Parathyroid adenoma (tissue), 2 donors: ENCODE results near the gene CHN1.

ENCODE experiments used
- H2AFZ ChIP-seq: fragments of 300-600 bp; sonication (generic); one replicate; pipeline ENCODE4 v1.7.0; 2017; ENCODE audit warnings: antibody characterized with exemption, mild to moderate bottlenecking
- H3K27ac ChIP-seq: fragments of 300-600 bp; sonication (generic); one replicate; pipeline ENCODE4 v1.7.0; 2017
- H3K27me3 ChIP-seq: fragments of 300-600 bp; sonication (generic); one replicate; pipeline ENCODE4 v1.7.0; 2017; ENCODE audit warnings: low read length; ENCODE audit not compliant: control insufficient read depth, insufficient read depth
- H3K36me3 ChIP-seq: fragments of 300-600 bp; sonication (generic); one replicate; pipeline ENCODE4 v1.7.0; 2017; ENCODE audit warnings: low read length; ENCODE audit not compliant: control insufficient read depth, insufficient read depth
- H3K4me1 ChIP-seq: fragments of 300-600 bp; sonication (generic); one replicate; pipeline ENCODE4 v1.7.0; 2017; ENCODE audit warnings: control low read depth
- H3K4me2 ChIP-seq: fragments of 300-600 bp; sonication (generic); one replicate; pipeline ENCODE4 v1.7.0; 2017; ENCODE audit warnings: low read length
- H3K4me3 ChIP-seq: fragments of 300-600 bp; sonication (generic); one replicate; pipeline ENCODE4 v1.7.0; 2017; ENCODE audit warnings: low read depth, low read length
- H3K79me2 ChIP-seq: fragments of 300-600 bp; sonication (generic); one replicate; pipeline ENCODE4 v1.7.0; 2017; ENCODE audit warnings: control low read depth
- H3K9ac ChIP-seq: fragments of 300-600 bp; sonication (generic); one replicate; pipeline ENCODE4 v1.7.0; 2017; ENCODE audit warnings: mild to moderate bottlenecking
- H3K9me3 ChIP-seq: fragments of 300-600 bp; sonication (generic); one replicate; pipeline ENCODE4 v1.7.0; 2017; ENCODE audit warnings: low read length; ENCODE audit not compliant: control insufficient read depth
- CTCF ChIP-seq: fragments of 300-600 bp; sonication (generic); IDR thresholded peaks from one replicate; pipeline ENCODE4 v1.7.0; 2017; ENCODE audit warnings: antibody characterized with exemption, mild to moderate bottlenecking
- donor health status: primary hyperparathyroidism.

Gene CHN1

DNA sequence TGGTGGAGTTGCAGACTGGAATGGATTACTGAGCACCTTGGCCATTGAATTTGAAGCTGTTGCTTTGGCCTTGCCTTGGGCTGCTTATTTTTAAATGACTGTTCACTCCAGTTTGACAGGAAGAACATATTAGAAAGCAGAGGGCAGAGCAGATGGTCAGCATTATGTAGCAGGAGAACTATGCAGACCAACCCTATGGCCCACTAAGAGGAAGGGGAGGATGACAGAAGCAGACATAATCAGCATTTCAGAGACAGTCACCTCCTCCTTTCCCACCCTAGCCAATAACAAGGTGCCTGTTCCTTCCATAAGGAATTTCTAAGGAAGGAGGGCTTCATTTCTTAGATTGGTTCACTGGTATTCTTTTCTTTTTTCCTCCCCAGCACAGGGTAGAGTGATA, 243.3 kb downstream of the CHN1 start:
- H3K27ac ChIP-seq: no peak overlapping the region
- H3K9me3 ChIP-seq: no peaks in the 10 kb centered on the region
- H3K4me1 ChIP-seq: peaks cover 7% of the 10 kb centered on the region
- H3K4me3 ChIP-seq: no peak overlapping the region
- TF ChIP-seq CTCF: no peak
- peak overlapping the region; percentile 19 for H2AFZ ChIP-seq
- no peaks in the 10 kb centered on the region for H3K27me3 ChIP-seq
- no peaks in the 10 kb centered on the region for H3K79me2 ChIP-seq
- H3K4me2 ChIP-seq: no peak overlapping the region
- H3K36me3 ChIP-seq: no peaks in the 10 kb centered on the region
- H3K9ac ChIP-seq: no peak overlapping the region

DNA sequence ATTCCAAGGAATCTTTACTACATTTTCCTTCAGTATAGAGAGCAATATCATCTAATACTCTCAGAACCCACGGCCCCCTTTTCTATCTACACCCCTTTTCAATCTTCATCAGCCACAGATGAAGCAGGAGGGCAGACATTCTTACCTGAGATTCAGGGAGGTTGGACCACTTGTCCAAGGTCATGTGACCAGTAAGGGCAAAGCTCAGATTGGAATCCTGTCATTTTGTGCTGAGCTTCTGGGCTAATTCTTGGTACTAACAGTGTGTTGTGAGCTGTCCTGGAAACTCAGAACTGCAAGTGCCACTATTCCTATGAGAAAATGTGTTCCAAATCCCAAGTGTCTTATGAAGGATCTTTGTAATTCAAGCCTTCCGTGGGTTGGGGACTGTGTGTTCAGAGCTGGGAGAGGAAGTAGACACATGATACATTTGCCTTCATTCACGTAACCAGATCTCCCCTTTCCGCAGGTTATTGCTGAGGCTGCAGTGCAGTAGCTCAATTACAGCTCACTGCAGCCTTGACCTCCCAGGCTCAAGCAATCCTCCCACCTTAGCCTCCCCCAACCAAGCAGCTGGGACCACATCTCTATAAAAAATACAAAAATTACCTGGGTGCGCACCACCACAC, 244.2 kb downstream of the CHN1 start:
- Histone ChIP-seq H3K27ac (no peak overlapping the region), H3K4me3 (no peak overlapping the region), H2AFZ (peak overlapping the region; percentile 65), H3K36me3 (no peaks in the 10 kb centered on the region), H3K79me2 (no peaks in the 10 kb centered on the region), H3K9me3 (no peaks in the 10 kb centered on the region), H3K27me3 (no peaks in the 10 kb centered on the region), H3K4me2 (no peak overlapping the region), H3K9ac (no peak overlapping the region), H3K4me1 (peaks cover 7% of the 10 kb centered on the region)
- TF ChIP-seq CTCF: no peak

GRCh38 chr2:174759381-174760065, 245.7 kb downstream of the CHN1 start:
- no peak overlapping the region for H2AFZ ChIP-seq
- no peak overlapping the region for H3K4me2 ChIP-seq
- no peak for TF ChIP-seq CTCF
- no peaks in the 10 kb centered on the region for H3K27me3 ChIP-seq
- H3K36me3 ChIP-seq: no peaks in the 10 kb centered on the region
- no peak overlapping the region for H3K4me3 ChIP-seq
- H3K9me3 ChIP-seq: no peaks in the 10 kb centered on the region
- peaks cover 7% of the 10 kb centered on the region for H3K4me1 ChIP-seq
- no peak overlapping the region for H3K9ac ChIP-seq
- no peak overlapping the region for H3K27ac ChIP-seq
- H3K79me2 ChIP-seq: no peaks in the 10 kb centered on the region

- Histone ChIP-seq H3K27me3 (no peaks in the 10 kb centered on the region), H3K9me3 (no peaks in the 10 kb centered on the region), H3K4me2 (no peak overlapping the region), H3K36me3 (no peaks in the 10 kb centered on the region), H3K27ac (no peak overlapping the region), H2AFZ (no peak overlapping the region), H3K9ac (no peak overlapping the region), H3K79me2 (no peaks in the 10 kb centered on the region), H3K4me3 (no peak overlapping the region), H3K4me1 (peaks cover 7% of the 10 kb centered on the region)
- TF ChIP-seq CTCF: no peak
These were observed 248.4 kb downstream of the CHN1 start for GRCh38 chr2:174756743-174757142.
